ENCODE data around the gene BTBD9.

DNA sequence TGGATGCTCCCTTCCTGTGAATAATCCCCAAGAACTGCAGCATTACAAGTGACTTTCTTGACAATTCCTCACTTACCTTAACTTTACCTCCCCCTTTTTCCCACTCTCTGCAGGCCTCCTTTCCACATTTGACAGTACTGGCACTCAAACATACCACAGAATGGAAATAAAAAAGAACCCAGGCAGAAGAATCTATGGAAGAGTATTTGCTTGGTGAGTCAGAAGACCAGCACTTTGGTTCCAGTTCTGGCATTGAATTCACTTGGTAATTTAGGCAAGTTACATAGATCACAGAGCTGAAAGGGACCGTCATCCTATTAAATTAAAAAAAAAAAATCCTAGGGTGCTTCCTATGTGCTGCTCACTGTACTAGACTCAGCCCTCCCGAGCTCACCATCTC is 55.0 kb downstream of the BTBD9 start:
- no peak for TF ChIP-seq GATA1 (IDR thresholded peaks at IDR 0.05; ENCODE audit: low read depth, low read length)
- no peak for TF ChIP-seq POLR2A (IDR thresholded peaks at IDR 0.05; ENCODE audit: low read length)

Measured in erythroblast (primary cell).